Central memory CD8-positive, alpha-beta T cell (primary cell): ENCODE measurements around the gene LCP1.
"Not testable (repeated sequence)": the region's sequence is repeated elsewhere in the genome, so short reads cannot be mapped to it uniquely, and the experiment has no call there.

ENCODE experiments used
- ATAC-seq: fragments of 150-1000 bp; cut with Tn5 transposase; replicated peaks from 2 replicates; pipeline ENCODE4 v1.10.0; 2022; ENCODE audit warnings: mild to moderate bottlenecking, moderate FRiP score, moderate number of reproducible peaks; ENCODE audit not compliant: poor library complexity, severe bottlenecking; ENCODE audit errors: extremely low read depth
- DNase-seq, 2 donors: peaks; one replicate each; pipeline ENCODE4 v3.0.0; 2021; ENCODE audit warnings: low spot score in 2 of 2
- H3K27ac Mint-ChIP-seq: one replicate; pipeline ENCODE4 v1.8.0; 2022; ENCODE audit warnings: low read depth, mild to moderate bottlenecking, moderate library complexity, mixed read lengths
- H3K27me3 Mint-ChIP-seq: one replicate; pipeline ENCODE4 v1.8.0; 2022; ENCODE audit warnings: mixed read lengths
- H3K36me3 Mint-ChIP-seq: one replicate; pipeline ENCODE4 v1.8.0; 2022; ENCODE audit warnings: mild to moderate bottlenecking, moderate library complexity, mixed read lengths; ENCODE audit not compliant: insufficient read depth
- H3K4me1 Mint-ChIP-seq: one replicate; pipeline ENCODE4 v1.8.0; 2022; ENCODE audit warnings: mixed read lengths
- H3K4me3 Mint-ChIP-seq: one replicate; pipeline ENCODE4 v1.8.0; 2022; ENCODE audit warnings: mild to moderate bottlenecking, moderate library complexity, mixed read lengths
- H3K9me3 Mint-ChIP-seq: one replicate; pipeline ENCODE4 v1.8.0; 2022; ENCODE audit warnings: mixed read lengths

The LCP1 gene

GRCh38 chr13:46181840-46182490 is at the start of gene LCP1:
LCP1 (minus strand) TSS chr13:46182177; CDS start chr13:46159662, 22,515 bp downstream.
- Mint-ChIP-seq H3K4me1 (peaks cover 66% of the 10 kb centered on the region), H3K27ac (peak within 1 kb of the TSS; percentile 98), H3K36me3 (peaks cover 40% of the 10 kb centered on the region), H3K4me3 (peak within 1 kb of the TSS; percentile 80), H3K9me3 (no peaks in the 10 kb centered on the region), H3K27me3 (no peaks in the 10 kb centered on the region)
- ATAC-seq, result peak; percentile 74
- DNase-seq, result peak; percentile 40 to 82

- peaks cover 19% of the 10 kb centered on the region for H3K9me3 Mint-ChIP-seq
- H3K4me1 Mint-ChIP-seq, result no peaks in the 10 kb centered on the region
- no peak for ATAC-seq
- DNase-seq, result no peak
- H3K27ac Mint-ChIP-seq, result no peak overlapping the region
- no peaks in the 10 kb centered on the region for H3K27me3 Mint-ChIP-seq
- H3K4me3 Mint-ChIP-seq, result no peak overlapping the region
- H3K36me3 Mint-ChIP-seq, result no peaks in the 10 kb centered on the region
Observed at GRCh38 chr13:46229251-46229650, 47.3 kb upstream of the LCP1 start.

- not testable (repeated sequence) for H3K27ac Mint-ChIP-seq, ATAC-seq, H3K27me3 Mint-ChIP-seq, H3K4me3 Mint-ChIP-seq, DNase-seq, H3K36me3 Mint-ChIP-seq
- Mint-ChIP-seq H3K9me3 (peaks cover 11% of the 10 kb centered on the region), H3K4me1 (peaks cover 13% of the 10 kb centered on the region)
Observed at GRCh38 chr13:46220234-46220633, 38.3 kb upstream of the LCP1 start.

- not testable (repeated sequence) for H3K27me3 Mint-ChIP-seq, DNase-seq, H3K27ac Mint-ChIP-seq, H3K9me3 Mint-ChIP-seq, H3K4me3 Mint-ChIP-seq, H3K36me3 Mint-ChIP-seq, ATAC-seq
- peaks cover 24% of the 10 kb centered on the region for H3K4me1 Mint-ChIP-seq
Observed at GRCh38 chr13:46214741-46215140, 32.8 kb upstream of the LCP1 start.

GRCh38 chr13:46213242-46213641 is 31.3 kb upstream of the LCP1 start:
- no peak for DNase-seq
- Mint-ChIP-seq H3K36me3 (peaks cover 4% of the 10 kb centered on the region), H3K27me3 (no peaks in the 10 kb centered on the region), H3K27ac (no peak overlapping the region), H3K4me3 (no peak overlapping the region), H3K9me3 (no peaks in the 10 kb centered on the region), H3K4me1 (peaks cover 25% of the 10 kb centered on the region)
- no peak for ATAC-seq

- H3K4me3 Mint-ChIP-seq, result peak within 1 kb of the TSS; percentile 85
- no peaks in the 10 kb centered on the region for H3K27me3 Mint-ChIP-seq
- H3K4me1 Mint-ChIP-seq, result peaks cover 18% of the 10 kb centered on the region
- ATAC-seq, result peak; percentile 97
- H3K27ac Mint-ChIP-seq, result peak within 1 kb of the TSS; percentile 90
- H3K36me3 Mint-ChIP-seq, result peaks cover 4% of the 10 kb centered on the region
- DNase-seq, result peak; percentile 70 to 71
- H3K9me3 Mint-ChIP-seq, result no peaks in the 10 kb centered on the region
Observed at GRCh38 chr13:46211483-46212351, 29.7 kb upstream of the LCP1 start, which contains the start of gene LRRC63. LRRC63 (plus strand) TSS chr13:46211928; CDS start chr13:46213035, 1,107 bp downstream.

- Mint-ChIP-seq H3K27me3 (no peaks in the 10 kb centered on the region), H3K4me1 (peaks cover 18% of the 10 kb centered on the region), H3K4me3 (peak overlapping the region; percentile 85), H3K27ac (peak overlapping the region; percentile 90), H3K9me3 (no peaks in the 10 kb centered on the region), H3K36me3 (peaks cover 7% of the 10 kb centered on the region)
- DNase-seq (peak; percentile 15 to 39), ATAC-seq (peak; percentile 76)
Observed at GRCh38 chr13:46211116-46211482, 29.1 kb upstream of the LCP1 start.

GRCh38 chr13:46210362-46211083 is 28.5 kb upstream of the LCP1 start:
- DNase-seq (no peak), ATAC-seq (no peak)
- peak overlapping the region; percentile 85 for H3K4me3 Mint-ChIP-seq
- peaks cover 23% of the 10 kb centered on the region for H3K4me1 Mint-ChIP-seq
- no peaks in the 10 kb centered on the region for H3K27me3 Mint-ChIP-seq
- no peaks in the 10 kb centered on the region for H3K9me3 Mint-ChIP-seq
- peak overlapping the region; percentile 90 for H3K27ac Mint-ChIP-seq
- H3K36me3 Mint-ChIP-seq, result peaks cover 7% of the 10 kb centered on the region

- Mint-ChIP-seq H3K36me3 (peaks cover 7% of the 10 kb centered on the region), H3K27me3 (no peaks in the 10 kb centered on the region), H3K27ac (no peak overlapping the region), H3K9me3 (no peaks in the 10 kb centered on the region), H3K4me1 (peaks cover 34% of the 10 kb centered on the region), H3K4me3 (no peak overlapping the region)
- ATAC-seq, result no peak
- DNase-seq, result no peak
Observed at GRCh38 chr13:46207828-46208227, 25.9 kb upstream of the LCP1 start.

GRCh38 chr13:46206143-46206542 is 24.2 kb upstream of the LCP1 start:
- Mint-ChIP-seq H3K27ac (no peak overlapping the region), H3K4me3 (no peak overlapping the region), H3K36me3 (peaks cover 4% of the 10 kb centered on the region), H3K9me3 (no peaks in the 10 kb centered on the region), H3K27me3 (no peaks in the 10 kb centered on the region), H3K4me1 (peaks cover 37% of the 10 kb centered on the region)
- DNase-seq (no peak), ATAC-seq (no peak)

- Mint-ChIP-seq H3K9me3 (no peaks in the 10 kb centered on the region), H3K27me3 (no peaks in the 10 kb centered on the region), H3K4me1 (peaks cover 43% of the 10 kb centered on the region), H3K27ac (peak overlapping the region; percentile 27), H3K36me3 (peaks cover 6% of the 10 kb centered on the region), H3K4me3 (no peak overlapping the region)
- DNase-seq, result no peak
- no peak for ATAC-seq
Observed at GRCh38 chr13:46202966-46203365, 21.0 kb upstream of the LCP1 start.

GRCh38 chr13:46202188-46202795 is 20.3 kb upstream of the LCP1 start:
- H3K27ac Mint-ChIP-seq, result peak overlapping the region; percentile 58
- H3K9me3 Mint-ChIP-seq, result no peaks in the 10 kb centered on the region
- peak; percentile 90 for ATAC-seq
- no peaks in the 10 kb centered on the region for H3K27me3 Mint-ChIP-seq
- H3K36me3 Mint-ChIP-seq, result peaks cover 6% of the 10 kb centered on the region
- DNase-seq, result no peak
- H3K4me3 Mint-ChIP-seq, result peak overlapping the region; percentile 12
- peaks cover 43% of the 10 kb centered on the region for H3K4me1 Mint-ChIP-seq
